Glutamatergic neuron (in vitro differentiated cells): ENCODE data around the gene LIX1L. TPM values are rescaled to one million over a fixed set of nuclear protein-coding genes. Genes with fewer than 3 reads are reported as not detected.

Experiments used
- DNase-seq: peaks from one replicate; pipeline ENCODE4 v3.0.0; 2022
- H3K27ac Mint-ChIP-seq: one replicate; pipeline ENCODE4 v1.8.0; 2020; ENCODE audit warnings: mild to moderate bottlenecking, mixed read lengths, inconsistent platforms; ENCODE audit not compliant: unreplicated experiment
- H3K27me3 Mint-ChIP-seq: one replicate; pipeline ENCODE4 v1.8.0; 2020; ENCODE audit warnings: mild to moderate bottlenecking, moderate library complexity, mixed read lengths, inconsistent platforms; ENCODE audit not compliant: unreplicated experiment
- H3K36me3 Mint-ChIP-seq: one replicate; pipeline ENCODE4 v1.8.0; 2020; ENCODE audit warnings: mild to moderate bottlenecking, mixed read lengths, inconsistent platforms; ENCODE audit not compliant: unreplicated experiment
- H3K4me1 Mint-ChIP-seq: one replicate; pipeline ENCODE4 v1.8.0; 2020; ENCODE audit warnings: mild to moderate bottlenecking, low read depth, mixed read lengths, inconsistent platforms; ENCODE audit not compliant: unreplicated experiment
- H3K4me3 Mint-ChIP-seq: one replicate; pipeline ENCODE4 v1.8.0; 2020; ENCODE audit warnings: mild to moderate bottlenecking, mixed read lengths, inconsistent platforms; ENCODE audit not compliant: unreplicated experiment
- H3K9me3 Mint-ChIP-seq: one replicate; pipeline ENCODE4 v1.8.0; 2020; ENCODE audit warnings: mild to moderate bottlenecking, moderate library complexity, mixed read lengths, inconsistent platforms; ENCODE audit not compliant: unreplicated experiment
- total RNA-seq: library from RNA; stranded (reverse); fragmentation: NEBNext Ultra II Directional; extraction: Animal tissue kit (Norgen Biotek cat#: 25700); gene quantifications from one replicate; pipeline ENCODE4 v1.2.1, GENCODE V29; 2021; ENCODE audit not compliant: unreplicated experiment
- TF ChIP-seq, protein P1 (sequence below): fragments of 200-600 bp; sonication (generic); IDR thresholded peaks from one replicate; pipeline ENCODE4 v1.5.0; 2021; ENCODE audit not compliant: partially characterized antibody, unreplicated experiment

Gene LIX1L
- total RNA-seq, 1 donor from 2014 or later: 20.3 TPM

DNA sequence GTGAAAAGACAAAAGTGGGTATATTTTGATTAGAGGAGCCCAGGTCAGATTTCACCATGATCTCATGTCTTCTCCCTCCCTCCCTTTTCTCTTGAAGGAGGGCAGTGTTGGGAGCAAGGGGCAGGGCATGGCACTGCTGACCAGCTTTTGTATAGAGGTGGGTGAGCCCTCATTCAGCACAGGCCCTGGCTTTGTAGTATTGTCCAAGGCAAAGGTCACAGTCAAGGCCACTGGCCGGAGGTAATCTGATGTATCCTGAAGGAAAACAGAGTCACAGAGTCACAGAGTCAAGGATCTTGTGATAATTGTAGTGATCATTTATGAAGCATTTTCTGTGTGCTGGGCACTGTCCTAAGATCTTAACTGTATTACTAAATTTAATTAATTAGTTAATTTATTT, 59.8 kb downstream of the LIX1L start:
- no peaks in the 10 kb centered on the region for H3K9me3 Mint-ChIP-seq
- TF ChIP-seq, protein P1, sequence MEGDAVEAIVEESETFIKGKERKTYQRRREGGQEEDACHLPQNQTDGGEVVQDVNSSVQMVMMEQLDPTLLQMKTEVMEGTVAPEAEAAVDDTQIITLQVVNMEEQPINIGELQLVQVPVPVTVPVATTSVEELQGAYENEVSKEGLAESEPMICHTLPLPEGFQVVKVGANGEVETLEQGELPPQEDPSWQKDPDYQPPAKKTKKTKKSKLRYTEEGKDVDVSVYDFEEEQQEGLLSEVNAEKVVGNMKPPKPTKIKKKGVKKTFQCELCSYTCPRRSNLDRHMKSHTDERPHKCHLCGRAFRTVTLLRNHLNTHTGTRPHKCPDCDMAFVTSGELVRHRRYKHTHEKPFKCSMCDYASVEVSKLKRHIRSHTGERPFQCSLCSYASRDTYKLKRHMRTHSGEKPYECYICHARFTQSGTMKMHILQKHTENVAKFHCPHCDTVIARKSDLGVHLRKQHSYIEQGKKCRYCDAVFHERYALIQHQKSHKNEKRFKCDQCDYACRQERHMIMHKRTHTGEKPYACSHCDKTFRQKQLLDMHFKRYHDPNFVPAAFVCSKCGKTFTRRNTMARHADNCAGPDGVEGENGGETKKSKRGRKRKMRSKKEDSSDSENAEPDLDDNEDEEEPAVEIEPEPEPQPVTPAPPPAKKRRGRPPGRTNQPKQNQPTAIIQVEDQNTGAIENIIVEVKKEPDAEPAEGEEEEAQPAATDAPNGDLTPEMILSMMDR: no peak
- H3K36me3 Mint-ChIP-seq: no peaks in the 10 kb centered on the region
- H3K27me3 Mint-ChIP-seq: peaks cover 8% of the 10 kb centered on the region
- H3K27ac Mint-ChIP-seq: no peak overlapping the region
- no peaks in the 10 kb centered on the region for H3K4me1 Mint-ChIP-seq
- no peak overlapping the region for H3K4me3 Mint-ChIP-seq
- DNase-seq: no peak

DNA sequence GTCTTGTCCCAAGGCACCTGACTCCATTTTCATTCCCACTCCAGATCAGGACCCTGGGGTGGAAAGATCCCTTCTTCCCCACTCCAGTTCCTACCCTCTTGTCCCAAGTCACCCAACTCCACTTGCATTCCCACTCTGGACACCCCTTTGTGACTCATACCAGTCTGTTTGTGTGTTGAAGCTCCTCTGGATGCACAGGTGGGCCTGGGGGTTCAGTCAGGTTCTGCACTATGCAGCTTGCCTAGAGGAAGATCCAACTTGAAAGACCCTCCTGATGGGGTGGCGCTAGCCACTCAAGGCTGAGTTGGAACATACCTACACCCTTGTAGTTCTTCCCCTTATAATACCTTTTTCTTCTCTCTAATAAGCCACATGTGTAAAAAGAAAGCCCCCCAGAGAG, 62.3 kb downstream of the LIX1L start:
- Mint-ChIP-seq H3K27me3 (peaks cover 4% of the 10 kb centered on the region), H3K4me1 (peaks cover 4% of the 10 kb centered on the region), H3K4me3 (no peak overlapping the region), H3K9me3 (no peaks in the 10 kb centered on the region), H3K27ac (no peak overlapping the region), H3K36me3 (no peaks in the 10 kb centered on the region)
- TF ChIP-seq, protein P1: no peak
- no peak for DNase-seq

DNA sequence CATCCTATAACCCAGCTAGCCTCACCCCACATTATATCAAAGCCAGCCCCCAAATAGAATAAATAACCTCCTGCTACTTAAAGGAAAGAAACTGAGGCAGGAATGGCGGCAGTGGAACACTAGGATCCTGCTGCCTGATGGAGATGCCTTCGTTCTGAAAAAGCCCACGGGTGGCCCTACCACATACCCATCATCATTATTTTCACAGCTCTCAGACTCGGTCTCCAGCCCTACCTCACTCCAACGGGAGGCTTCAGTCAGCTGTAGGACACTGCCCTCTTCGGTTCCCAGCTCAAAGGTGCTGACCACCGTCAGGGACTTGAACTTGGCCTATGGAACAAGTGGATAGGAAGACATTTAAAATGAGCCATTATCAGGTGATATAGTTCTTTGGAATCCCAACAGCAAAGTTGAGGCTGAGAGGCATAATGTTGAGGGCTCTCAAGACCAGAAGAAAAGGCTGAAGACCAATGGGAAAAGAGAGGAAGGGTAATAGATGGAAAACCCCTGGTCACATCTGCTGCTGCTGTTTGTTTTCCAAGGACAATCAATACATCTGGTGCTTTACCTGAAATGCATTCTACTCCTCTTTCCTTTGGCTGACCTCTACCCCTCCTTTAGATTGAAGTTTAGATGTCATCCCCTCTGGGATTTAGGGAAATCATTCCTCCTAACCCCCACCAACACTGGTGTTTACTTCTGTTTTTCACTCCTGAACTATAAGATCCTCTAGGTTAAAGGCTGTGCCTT, 64.3 kb downstream of the LIX1L start:
- Mint-ChIP-seq H3K27me3 (peaks cover 6% of the 10 kb centered on the region), H3K4me1 (peaks cover 4% of the 10 kb centered on the region), H3K27ac (no peak overlapping the region), H3K4me3 (no peak overlapping the region), H3K9me3 (no peaks in the 10 kb centered on the region), H3K36me3 (no peaks in the 10 kb centered on the region)
- TF ChIP-seq, protein P1: no peak
- no peak for DNase-seq

DNA sequence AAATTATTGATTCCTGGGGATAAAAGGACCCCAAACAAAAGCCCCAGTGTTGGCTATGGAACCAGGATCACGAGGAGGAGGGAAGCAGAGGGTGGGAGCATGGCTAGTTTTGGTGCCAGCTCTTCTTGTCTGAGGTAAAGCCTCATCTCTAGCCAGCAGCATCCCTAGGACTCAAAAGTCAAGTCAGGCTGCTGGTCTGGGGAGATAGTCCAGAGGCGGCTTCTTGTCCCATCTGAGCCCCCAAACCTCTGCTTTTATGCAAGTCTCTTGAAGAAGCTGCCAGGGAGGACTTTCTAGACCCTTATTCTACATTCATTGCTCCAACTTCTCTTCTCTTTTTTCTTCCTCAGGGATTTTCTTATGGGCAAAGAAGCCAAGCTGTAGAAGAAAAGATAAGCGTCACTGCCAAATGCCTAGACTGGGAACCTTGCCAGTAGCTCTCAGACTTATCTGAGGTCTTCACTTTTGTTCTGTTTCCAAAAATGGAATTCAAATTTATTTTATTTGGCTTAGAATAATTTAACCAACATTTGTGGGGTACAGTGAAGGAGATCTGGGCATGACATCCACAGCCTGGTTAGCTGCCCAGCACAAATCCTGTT, 65.2 kb downstream of the LIX1L start:
- TF ChIP-seq, protein P1: no peak
- Mint-ChIP-seq H3K27me3 (peaks cover 6% of the 10 kb centered on the region), H3K9me3 (no peaks in the 10 kb centered on the region), H3K4me3 (no peak overlapping the region), H3K36me3 (no peaks in the 10 kb centered on the region), H3K27ac (peak overlapping the region; percentile 79), H3K4me1 (peaks cover 4% of the 10 kb centered on the region)
- DNase-seq: no peak
